GM18498 (cell line): ENCODE results near the gene PAX3.

Experiments used
- ATAC-seq: cut with Tn5 transposase; IDR thresholded peaks from one replicate; pipeline ENCODE4 v1.9.1; 2021; ENCODE audit warnings: mild to moderate bottlenecking, moderate library complexity; ENCODE audit not compliant: unreplicated experiment

The PAX3 gene

GRCh38 chr2:222238072-222238471, 60.7 kb downstream of the PAX3 start:
- no peak for ATAC-seq

- no peak for ATAC-seq
These were observed 66.0 kb downstream of the PAX3 start for GRCh38 chr2:222232839-222233238.

GRCh38 chr2:222232372-222232771, 66.4 kb downstream of the PAX3 start:
- ATAC-seq, result no peak

GRCh38 chr2:222228054-222228453, 70.7 kb downstream of the PAX3 start:
- ATAC-seq, result no peak

- no peak for ATAC-seq
These were observed 80.0 kb downstream of the PAX3 start for GRCh38 chr2:222218786-222219185.

- ATAC-seq, result no peak
These were observed 81.1 kb downstream of the PAX3 start for GRCh38 chr2:222217712-222218111.

GRCh38 chr2:222214885-222215284, 83.9 kb downstream of the PAX3 start:
- no peak for ATAC-seq

GRCh38 chr2:222213049-222213448, 85.7 kb downstream of the PAX3 start:
- ATAC-seq, result no peak

GRCh38 chr2:222212571-222212970, 86.2 kb downstream of the PAX3 start:
- no peak for ATAC-seq

GRCh38 chr2:222208010-222208690, 90.6 kb downstream of the PAX3 start:
- ATAC-seq, result no peak

- ATAC-seq, result no peak
These were observed 93.7 kb downstream of the PAX3 start for GRCh38 chr2:222205136-222205535.

GRCh38 chr2:222203041-222203440, 95.8 kb downstream of the PAX3 start:
- ATAC-seq, result no peak

GRCh38 chr2:222196159-222196558, 102.6 kb downstream of the PAX3 start:
- no peak for ATAC-seq

- no peak for ATAC-seq
These were observed 104.1 kb downstream of the PAX3 start for GRCh38 chr2:222194669-222195068.

GRCh38 chr2:222193328-222193983, 105.3 kb downstream of the PAX3 start:
- no peak for ATAC-seq

- ATAC-seq, result no peak
These were observed 118.2 kb downstream of the PAX3 start for GRCh38 chr2:222180619-222181018.

- ATAC-seq, result no peak
These were observed 119.2 kb downstream of the PAX3 start for GRCh38 chr2:222179592-222179991.

- no peak for ATAC-seq
These were observed 120.3 kb downstream of the PAX3 start for GRCh38 chr2:222178450-222178849.

- no peak for ATAC-seq
These were observed 121.9 kb downstream of the PAX3 start for GRCh38 chr2:222176890-222177289.

- ATAC-seq, result no peak
These were observed 124.3 kb downstream of the PAX3 start for GRCh38 chr2:222174450-222174849.

- no peak for ATAC-seq
These were observed 129.5 kb downstream of the PAX3 start for GRCh38 chr2:222169346-222169745.

GRCh38 chr2:222167762-222168161, 131.0 kb downstream of the PAX3 start:
- ATAC-seq, result no peak

- no peak for ATAC-seq
These were observed 137.9 kb downstream of the PAX3 start for GRCh38 chr2:222160944-222161343.
